ENCODE data around the gene EEFSEC. TPM values are rescaled to one million over a fixed set of nuclear protein-coding genes. Genes with fewer than 3 reads are reported as not detected.

Gene EEFSEC
- total RNA-seq, 4 donors from 2014 or later = 25.1 to 43.5 (median 29.5) TPM

GRCh38 chr3:128301186-128302023 is 148.1 kb downstream of the EEFSEC start:
- 80 to 84% methylated on average over 8 of the region's 8 CpGs for WGBS, 2 donors
- Histone ChIP-seq H3K9me3 (no peaks in the 10 kb centered on the region), H3K27ac (no peak overlapping the region), H3K4me3 (no peak overlapping the region), H3K4me1 (no peaks in the 10 kb centered on the region), H3K27me3 (no peaks in the 10 kb centered on the region), H3K36me3 (peaks cover 0 to 14% (median 0%) of the 10 kb centered on the region in 3 donors)
- no peak for DNase-seq (ENCODE audit: low spot score in 2 of 2)
- no peak for TF ChIP-seq EP300 (IDR thresholded peaks at IDR 0.05)
- TF ChIP-seq CTCF (IDR thresholded peaks at IDR 0.05) = no peak
- no peak for TF ChIP-seq POLR2A (IDR thresholded peaks at IDR 0.05)

- Histone ChIP-seq H3K4me3 (no peak overlapping the region), H3K27ac (no peak overlapping the region), H3K4me1 (no peaks in the 10 kb centered on the region), H3K27me3 (no peaks in the 10 kb centered on the region), H3K36me3 (peaks cover 0 to 27% (median 0%) of the 10 kb centered on the region in 3 donors), H3K9me3 (no peaks in the 10 kb centered on the region)
- WGBS, 2 donors = 98 to 100% methylated on average over 2 of the region's 2 CpGs
- TF ChIP-seq POLR2A (IDR thresholded peaks at IDR 0.05) = no peak
- no peak for TF ChIP-seq EP300 (IDR thresholded peaks at IDR 0.05)
- TF ChIP-seq CTCF (IDR thresholded peaks at IDR 0.05) = no peak
- DNase-seq (ENCODE audit: low spot score in 2 of 2) = no peak
Observed at GRCh38 chr3:128306481-128306880, 153.2 kb downstream of the EEFSEC start.

- Histone ChIP-seq H3K9me3 (no peaks in the 10 kb centered on the region), H3K27me3 (no peaks in the 10 kb centered on the region), H3K36me3 (peaks cover 0 to 27% (median 0%) of the 10 kb centered on the region in 3 donors), H3K4me3 (no peak overlapping the region), H3K27ac (no peak overlapping the region), H3K4me1 (no peaks in the 10 kb centered on the region)
- 92 to 93% methylated on average over 3 of the region's 3 CpGs for WGBS, 2 donors
- DNase-seq (ENCODE audit: low spot score in 2 of 2) = no peak
- TF ChIP-seq POLR2A (IDR thresholded peaks at IDR 0.05) (no peak), CTCF (IDR thresholded peaks at IDR 0.05) (no peak), EP300 (IDR thresholded peaks at IDR 0.05) (no peak)
Observed at GRCh38 chr3:128307029-128307633, 153.8 kb downstream of the EEFSEC start.

GRCh38 chr3:128307781-128308469 is 154.6 kb downstream of the EEFSEC start:
- H3K4me1 ChIP-seq = no peaks in the 10 kb centered on the region
- no peak overlapping the region for H3K4me3 ChIP-seq
- peaks cover 0 to 26% (median 0%) of the 10 kb centered on the region in 3 donors for H3K36me3 ChIP-seq
- H3K27ac ChIP-seq = no peak overlapping the region
- WGBS, 2 donors = 93 to 94% methylated on average over 5 to 6 of the region's 6 CpGs
- no peak for TF ChIP-seq EP300 (IDR thresholded peaks at IDR 0.05)
- TF ChIP-seq CTCF (IDR thresholded peaks at IDR 0.05) = no peak
- TF ChIP-seq POLR2A (IDR thresholded peaks at IDR 0.05) = no peak
- no peaks in the 10 kb centered on the region for H3K27me3 ChIP-seq
- H3K9me3 ChIP-seq = no peaks in the 10 kb centered on the region
- no peak for DNase-seq (ENCODE audit: low spot score in 2 of 2)
